Gastroesophageal sphincter (tissue), 4 donors: ENCODE measurements around the gene AXIN2. TPM values are rescaled to one million over a fixed set of nuclear protein-coding genes. Genes with fewer than 3 reads are reported as not detected.

Experiments
- ATAC-seq: fragments of 150-250 bp; one replicate; pipeline ENCODE4 v1.9.1; 2016; ENCODE audit warnings: mild to moderate bottlenecking, moderate library complexity
- H3K27ac ChIP-seq, 4 donors: fragments of 200-600 bp; sonication (generic) in 3 of 4; 1 replicate in 3 of 4; 2 replicates in 1 of 4; pipeline ENCODE4 v1.5.1; 2016 to 2019
- H3K27me3 ChIP-seq: fragments of 200-600 bp; sonication (generic); one replicate; pipeline ENCODE4 v1.5.1; 2019
- H3K36me3 ChIP-seq, 2 donors: fragments of 200-600 bp; sonication (generic); one replicate each; pipeline ENCODE4 v1.5.1; 2019; ENCODE audit warnings: control low read depth in 1 of 2
- H3K4me1 ChIP-seq, 3 donors: fragments of 200-600 bp; sonication (generic); 1 replicate in 2 of 3; 2 replicates in 1 of 3; pipeline ENCODE4 v1.5.1; 2016 to 2019; ENCODE audit warnings: control low read depth in 2 of 3
- H3K4me3 ChIP-seq, 2 donors: fragments of 200-600 bp; sonication (generic); one replicate each; pipeline ENCODE4 v1.5.1; 2019; ENCODE audit warnings: mild to moderate bottlenecking in 1 of 2, moderate library complexity in 1 of 2
- H3K9me3 ChIP-seq, 3 donors: fragments of 200-600 bp; sonication (generic); one replicate each; pipeline ENCODE4 v1.5.1; 2017 to 2019; ENCODE audit warnings: control low read depth in 2 of 3
- EP300 ChIP-seq: sonication (generic); formaldehyde crosslinking; IDR thresholded peaks from one replicate; pipeline ENCODE4 v1.6.1; 2017; ENCODE audit warnings: antibody characterized with exemption, mild to moderate bottlenecking
- POLR2A ChIP-seq, 2 donors: fragments of 450-650 bp; IDR thresholded peaks; one replicate each; pipeline ENCODE4 v1.6.1; 2017; ENCODE audit warnings: antibody characterized with exemption in 2 of 2, mild to moderate bottlenecking in 2 of 2, moderate library complexity in 1 of 2
- POLR2AphosphoS5 ChIP-seq: sonication (generic); formaldehyde crosslinking; IDR thresholded peaks from one replicate; pipeline ENCODE4 v1.6.1; 2017; ENCODE audit warnings: antibody characterized with exemption
- WGBS, 2 donors: methylation state at CpG; one replicate each; pipeline ENCODE4 v1.1.5; 2018; ENCODE audit warnings: low coverage in 1 of 2; 5-methylcytosine and 5-hydroxymethylcytosine counted together
- total RNA-seq, 4 donors: library from RNA; depleted of rRNA; stranded (reverse); fragments of >200 nt; gene quantifications; one replicate each; pipeline ENCODE4 v1.1.0, GENCODE V29; 2016
- TF ChIP-seq, protein P1 (sequence below), 4 experiments: fragments of 200-600 bp in 2 of 4; fragments of 450-650 bp in 2 of 4; sonication (generic) in 1 of 4; IDR thresholded peaks; one replicate each; pipeline ENCODE4 v1.5.1; 2017 to 2019; ENCODE audit warnings: antibody characterized with exemption in 4 of 4, mild to moderate bottlenecking in 2 of 4, moderate library complexity in 2 of 4

The AXIN2 gene
- total RNA-seq, 4 donors from 2014 or later, result 17.2 to 49.6 (median 40.5) TPM

DNA sequence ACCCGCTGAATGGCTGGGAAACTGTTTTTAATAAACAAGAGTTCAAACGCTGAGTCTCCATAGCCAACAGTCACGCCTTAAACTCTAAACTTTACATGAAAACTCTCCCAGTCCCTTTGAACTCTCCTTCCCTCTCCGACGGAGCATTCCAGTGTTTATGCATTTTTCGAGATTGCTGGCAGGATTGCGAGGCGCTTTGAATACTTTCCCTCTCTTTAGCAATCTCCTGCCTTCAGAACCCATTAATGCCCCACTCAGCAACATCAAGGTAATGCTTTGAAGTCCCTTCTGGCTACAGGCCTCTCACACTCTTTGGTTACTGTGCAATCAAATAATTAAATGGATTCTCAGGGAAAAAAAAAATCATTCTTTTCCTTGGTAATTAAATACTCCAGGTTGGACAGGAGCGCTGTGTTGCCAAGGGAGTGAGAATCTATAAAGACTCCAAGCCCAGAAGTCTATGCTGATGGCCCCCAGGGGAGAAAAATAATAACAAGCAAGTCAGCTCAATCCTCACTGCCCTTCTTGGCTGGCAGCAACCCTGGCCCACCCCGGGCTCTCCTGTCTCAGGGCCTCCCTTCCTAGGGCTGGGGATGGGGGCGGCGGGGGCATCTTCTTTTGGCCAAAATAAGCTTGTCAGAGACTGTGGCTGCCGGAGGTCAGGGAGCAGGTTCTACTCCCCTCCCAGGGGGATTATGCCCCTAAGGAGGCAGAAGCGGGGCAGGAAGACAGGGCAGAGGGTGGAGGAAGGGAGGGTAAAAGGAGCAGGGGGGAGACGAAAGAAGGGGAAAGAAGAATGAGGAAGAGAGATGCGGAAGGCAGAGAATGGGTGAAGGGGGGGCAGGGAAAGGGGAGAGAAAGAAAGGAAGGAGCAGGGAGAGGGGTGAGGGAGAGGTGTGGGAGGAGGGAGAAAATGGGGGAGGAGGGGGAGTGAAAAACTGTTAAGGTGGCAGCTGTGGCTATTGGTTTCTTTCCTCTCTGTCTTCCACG is 45.2 kb downstream of the AXIN2 start:
- H3K9me3 ChIP-seq, result no peaks in the 10 kb centered on the region
- no peaks in the 10 kb centered on the region for H3K36me3 ChIP-seq
- TF ChIP-seq, protein P1, sequence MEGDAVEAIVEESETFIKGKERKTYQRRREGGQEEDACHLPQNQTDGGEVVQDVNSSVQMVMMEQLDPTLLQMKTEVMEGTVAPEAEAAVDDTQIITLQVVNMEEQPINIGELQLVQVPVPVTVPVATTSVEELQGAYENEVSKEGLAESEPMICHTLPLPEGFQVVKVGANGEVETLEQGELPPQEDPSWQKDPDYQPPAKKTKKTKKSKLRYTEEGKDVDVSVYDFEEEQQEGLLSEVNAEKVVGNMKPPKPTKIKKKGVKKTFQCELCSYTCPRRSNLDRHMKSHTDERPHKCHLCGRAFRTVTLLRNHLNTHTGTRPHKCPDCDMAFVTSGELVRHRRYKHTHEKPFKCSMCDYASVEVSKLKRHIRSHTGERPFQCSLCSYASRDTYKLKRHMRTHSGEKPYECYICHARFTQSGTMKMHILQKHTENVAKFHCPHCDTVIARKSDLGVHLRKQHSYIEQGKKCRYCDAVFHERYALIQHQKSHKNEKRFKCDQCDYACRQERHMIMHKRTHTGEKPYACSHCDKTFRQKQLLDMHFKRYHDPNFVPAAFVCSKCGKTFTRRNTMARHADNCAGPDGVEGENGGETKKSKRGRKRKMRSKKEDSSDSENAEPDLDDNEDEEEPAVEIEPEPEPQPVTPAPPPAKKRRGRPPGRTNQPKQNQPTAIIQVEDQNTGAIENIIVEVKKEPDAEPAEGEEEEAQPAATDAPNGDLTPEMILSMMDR (IDR thresholded peaks at IDR 0.05), result no peak
- TF ChIP-seq POLR2AphosphoS5, result peak; percentile 81
- H3K27ac ChIP-seq, result peak overlapping the region; percentile 76 to 87 (median 84)
- ATAC-seq, result peak; percentile 89
- peaks cover 3 to 30% (median 21%) of the 10 kb centered on the region in 3 donors for H3K4me1 ChIP-seq
- no peak overlapping the region for H3K4me3 ChIP-seq
- 18 to 31% methylated on average over 13 to 16 of the region's 17 CpGs for WGBS, 2 donors
- H3K27me3 ChIP-seq, result no peaks in the 10 kb centered on the region

DNA sequence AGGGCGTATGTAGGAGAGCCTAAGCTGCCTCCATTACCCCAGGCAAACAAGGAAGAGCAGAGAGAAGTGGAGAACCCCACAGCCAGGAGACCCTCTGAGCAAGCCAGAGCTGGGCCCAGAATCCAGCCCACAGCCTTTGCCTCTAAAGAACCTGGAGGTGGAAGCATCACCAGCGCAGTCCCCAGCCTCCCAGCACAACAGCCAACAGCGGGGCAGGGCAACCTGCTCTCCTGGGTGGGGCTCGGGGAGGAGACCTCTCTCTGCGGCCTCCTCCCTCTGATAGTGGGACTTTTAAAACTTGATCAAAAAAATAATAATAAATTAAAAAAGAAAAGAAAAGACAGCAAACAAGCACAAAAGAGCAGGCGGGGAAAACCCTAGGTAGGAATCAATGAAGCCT is 45.9 kb downstream of the AXIN2 start:
- Histone ChIP-seq H3K36me3 (no peaks in the 10 kb centered on the region), H3K27me3 (no peaks in the 10 kb centered on the region), H3K4me3 (no peak overlapping the region), H3K4me1 (peaks cover 3 to 30% (median 21%) of the 10 kb centered on the region in 3 donors), H3K9me3 (no peaks in the 10 kb centered on the region), H3K27ac (peak overlapping the region; percentile 76 to 87 (median 84))
- 66 to 92% methylated on average over 2 to 3 of the region's 6 CpGs for WGBS, 2 donors
- TF ChIP-seq EP300 (no peak), POLR2AphosphoS5 (no peak), POLR2A (IDR thresholded peaks at IDR 0.05) (no peak)
- TF ChIP-seq, protein P1 (IDR thresholded peaks at IDR 0.05), result no peak
- no peak for ATAC-seq

DNA sequence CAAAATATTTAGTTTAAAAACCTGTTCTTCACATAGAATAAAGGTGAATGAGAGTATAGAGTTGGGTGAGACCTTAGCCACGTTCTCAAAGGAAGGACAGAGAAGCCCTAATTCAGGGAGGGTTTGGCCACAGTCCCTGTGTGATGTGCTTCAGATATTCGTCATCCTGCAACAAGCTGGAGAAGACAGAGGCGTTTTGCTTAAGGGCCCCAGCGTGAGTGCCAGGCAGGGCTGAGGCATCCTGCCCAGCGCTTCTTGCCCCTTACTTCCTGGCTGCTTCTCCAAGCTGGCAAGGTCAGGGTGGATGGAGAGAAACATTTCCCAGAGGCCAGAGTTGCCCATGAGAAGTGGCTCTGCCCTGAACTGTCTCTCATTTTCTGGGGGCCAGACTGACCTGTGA is 46.9 kb downstream of the AXIN2 start:
- no peak overlapping the region for H3K4me3 ChIP-seq
- no peaks in the 10 kb centered on the region for H3K27me3 ChIP-seq
- 11 to 67% methylated on average over 1 to 3 of the region's 5 CpGs for WGBS, 2 donors
- H3K36me3 ChIP-seq, result no peaks in the 10 kb centered on the region
- peak overlapping the region in 3 of 4 donors; percentile 80 to 87 (median 87) for H3K27ac ChIP-seq
- ATAC-seq, result peak; percentile 45
- peak; percentile 28 for TF ChIP-seq POLR2AphosphoS5
- TF ChIP-seq, protein P1 (IDR thresholded peaks at IDR 0.05), result no peak
- peaks cover 3 to 30% (median 21%) of the 10 kb centered on the region in 3 donors for H3K4me1 ChIP-seq
- H3K9me3 ChIP-seq, result no peaks in the 10 kb centered on the region

- H3K36me3 ChIP-seq, result no peaks in the 10 kb centered on the region
- H3K27ac ChIP-seq, result peak overlapping the region in 3 of 4 donors; percentile 80 to 87 (median 87)
- TF ChIP-seq POLR2AphosphoS5 (no peak), POLR2A (IDR thresholded peaks at IDR 0.05) (no peak), EP300 (no peak)
- TF ChIP-seq, protein P1 (IDR thresholded peaks at IDR 0.05), result no peak
- no peaks in the 10 kb centered on the region for H3K27me3 ChIP-seq
- peaks cover 3 to 30% (median 21%) of the 10 kb centered on the region in 3 donors for H3K4me1 ChIP-seq
- no peak for ATAC-seq
- no peaks in the 10 kb centered on the region for H3K9me3 ChIP-seq
- WGBS, 2 donors, result 48 to 63% methylated on average over 3 to 8 of the region's 8 CpGs
- H3K4me3 ChIP-seq, result no peak overlapping the region
Observed at GRCh38 chr17:65514082-65514481, 47.4 kb downstream of the AXIN2 start.

DNA sequence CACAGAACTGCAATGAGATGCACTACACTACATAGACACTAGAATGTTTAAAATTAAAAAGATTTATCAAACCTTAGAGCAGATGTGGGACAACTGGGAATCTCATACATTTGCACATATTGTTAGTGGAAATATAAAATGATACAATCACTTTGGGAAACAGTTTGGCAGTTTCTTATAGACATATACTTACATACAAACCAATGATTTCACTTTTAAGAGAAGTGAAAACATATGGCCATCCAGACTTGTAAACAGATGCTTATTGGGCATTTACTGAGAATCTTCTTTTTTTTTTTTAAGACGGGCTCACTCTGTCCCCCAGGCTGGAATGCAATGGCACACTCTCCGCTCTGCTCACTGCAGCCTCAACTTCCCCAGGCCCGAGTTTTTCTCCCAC is 50.1 kb downstream of the AXIN2 start:
- H3K4me3 ChIP-seq, result no peak overlapping the region
- TF ChIP-seq EP300 (no peak), POLR2AphosphoS5 (no peak), POLR2A (IDR thresholded peaks at IDR 0.05) (no peak)
- TF ChIP-seq, protein P1 (IDR thresholded peaks at IDR 0.05), result no peak
- no peaks in the 10 kb centered on the region for H3K36me3 ChIP-seq
- H3K27me3 ChIP-seq, result no peaks in the 10 kb centered on the region
- no peaks in the 10 kb centered on the region for H3K9me3 ChIP-seq
- ATAC-seq, result no peak
- WGBS, 2 donors, result 83 to 96% methylated on average over 3 of the region's 3 CpGs
- H3K4me1 ChIP-seq, result peaks cover 1 to 23% (median 14%) of the 10 kb centered on the region in 3 donors
- no peak overlapping the region for H3K27ac ChIP-seq
